K562 (cell line): ENCODE measurements around the gene PRKG2.

Experiments used
- CTCF ChIP-seq, 3 experiments: IDR thresholded peaks in 2 of 3; conservative IDR thresholded peaks in 1 of 3; 2 replicates each; pipeline ENCODE4 v1.5.1; 2011 to 2012; ENCODE audit warnings: low read length in 3 of 3, mild to moderate bottlenecking in 3 of 3, control low read depth in 2 of 3, improper control_type of control experiment in 1 of 3, inconsistent platforms in 1 of 3, low read depth in 1 of 3, mixed read lengths in 1 of 3, moderate library complexity in 1 of 3; ENCODE audit not compliant: insufficient read depth in 2 of 3
- MAFF ChIP-seq: IDR thresholded peaks from 2 replicates; pipeline ENCODE4 v1.6.1; 2012; ENCODE audit warnings: low read length, improper control_type of control experiment
- POLR2A ChIP-seq: fragments of 450-650 bp; conservative IDR thresholded peaks from 2 replicates; pipeline ENCODE4 v1.6.1; 2016

DNA sequence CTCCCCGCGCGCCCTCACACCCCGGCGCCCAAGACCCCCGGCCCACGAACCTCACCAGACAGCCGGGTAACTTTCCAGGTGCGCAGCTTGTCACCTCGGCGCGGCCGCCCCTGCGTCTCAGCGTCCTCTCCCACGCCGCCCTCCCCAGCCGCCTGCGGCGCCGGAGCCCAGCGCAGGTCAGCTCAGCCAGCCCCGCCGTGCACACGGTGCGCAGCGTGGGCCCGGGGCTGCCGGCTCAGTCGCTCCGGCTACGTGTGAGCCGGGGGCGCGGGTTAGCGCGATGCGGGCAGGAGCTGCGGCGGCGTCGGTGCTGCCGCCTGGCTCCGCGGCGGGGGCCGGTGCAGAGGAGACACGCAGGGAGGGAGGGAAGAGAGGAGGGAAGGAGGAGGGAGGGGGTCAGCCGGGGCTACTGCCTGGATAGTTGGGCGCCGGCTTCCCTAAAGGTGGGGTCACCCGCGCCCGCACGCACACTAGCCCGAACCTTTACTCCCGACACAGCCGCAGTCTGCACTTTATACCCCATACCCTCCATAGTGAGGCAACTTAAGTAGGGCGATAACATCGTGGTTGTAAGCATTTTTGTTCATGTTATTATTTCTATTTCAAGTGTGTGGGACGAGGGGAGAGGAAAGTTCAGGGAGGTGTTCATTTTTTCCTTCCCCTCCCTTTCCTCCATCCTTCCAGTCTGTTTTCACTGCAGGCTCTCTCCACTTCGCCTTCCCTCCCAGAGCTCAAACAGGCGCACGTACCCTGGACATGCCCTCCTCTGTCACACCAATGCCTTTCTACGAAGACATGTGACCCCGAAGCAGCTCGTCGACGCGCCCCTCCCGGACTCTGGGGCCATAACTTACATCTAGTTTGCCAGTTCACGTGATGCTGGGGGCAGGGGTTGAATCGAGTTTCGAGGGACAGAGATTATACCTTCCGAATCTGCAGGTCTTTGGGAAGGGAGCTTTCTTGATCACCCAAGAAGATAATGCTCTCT is at the start of gene PRKG2:
- TF ChIP-seq CTCF (IDR thresholded peaks at IDR 0.05 in 2 of 3, conservative IDR thresholded peaks at IDR 0.05 in 1 of 3; ENCODE audit: insufficient read depth in 2 of 3, low read depth in 1 of 3, low read length in 3 of 3) (no peak), POLR2A (no peak), MAFF (no peak)
